ENCODE data around the gene ENTHD1. TPM values are rescaled to one million over a fixed set of nuclear protein-coding genes. Genes with fewer than 3 reads are reported as not detected.

The ENTHD1 gene, protein sequence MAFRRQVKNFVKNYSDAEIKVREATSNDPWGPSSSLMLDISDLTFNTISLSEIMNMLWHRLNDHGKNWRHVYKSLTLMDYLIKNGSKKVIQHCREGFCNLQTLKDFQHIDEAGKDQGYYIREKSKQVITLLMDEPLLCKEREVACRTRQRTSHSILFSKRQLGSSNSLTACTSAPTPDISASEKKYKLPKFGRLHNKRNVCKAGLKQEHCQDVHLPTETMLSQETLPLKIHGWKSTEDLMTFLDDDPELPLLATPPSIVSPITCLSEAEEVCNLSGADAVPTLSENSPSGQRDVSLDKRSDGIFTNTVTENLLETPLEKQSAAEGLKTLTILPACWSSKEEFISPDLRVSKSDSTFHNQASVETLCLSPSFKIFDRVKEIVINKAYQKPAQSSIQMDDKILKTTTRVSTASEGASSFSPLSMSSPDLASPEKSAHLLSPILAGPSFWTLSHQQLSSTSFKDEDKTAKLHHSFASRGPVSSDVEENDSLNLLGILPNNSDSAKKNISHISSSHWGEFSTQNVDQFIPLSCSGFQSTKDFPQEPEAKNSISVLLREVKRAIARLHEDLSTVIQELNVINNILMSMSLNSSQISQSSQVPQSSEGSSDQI
- not detected for polyA plus RNA-seq (2013, experiment 1 of 2)
- polyA plus RNA-seq (2013, experiment 2 of 2) = not detected

DNA sequence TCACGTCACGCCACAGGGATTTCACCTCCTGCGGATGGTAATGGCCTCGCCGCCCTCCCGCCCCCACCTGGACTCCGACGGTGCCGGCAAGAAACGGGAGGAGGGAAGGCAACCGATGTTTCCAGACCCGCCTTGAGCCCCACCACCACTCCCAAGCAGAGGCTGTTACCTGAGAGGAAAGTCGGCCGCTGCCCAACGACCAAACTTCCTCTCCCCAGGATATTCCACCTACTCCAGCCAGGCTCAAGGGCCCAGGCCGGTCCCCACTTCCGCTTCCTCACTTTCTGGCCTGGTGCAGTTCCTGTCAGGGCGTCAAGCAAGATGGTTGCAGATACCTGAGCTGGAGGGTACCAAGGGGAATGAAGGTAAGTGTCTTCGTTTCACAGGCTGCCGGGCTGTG is at the start of gene ENTHD1:
Gene ENTHD1 (minus strand): TSS at position 235 of the 400 bp plus-strand sequence. CDS start 6,012 bp downstream, outside the sequence.
- H3K27me3 ChIP-seq (ENCODE audit: insufficient read depth, low read length) = no peaks in the 10 kb centered on the region
- H3K27ac ChIP-seq (ENCODE audit: low read depth, low read length) = no peak within 1 kb of the TSS
- H3K4me3 ChIP-seq (ENCODE audit: low read length) = no peak within 1 kb of the TSS
- no peaks in the 10 kb centered on the region for H3K4me1 ChIP-seq (ENCODE audit: insufficient read depth, low read length)
- 88% methylated on average over 19 of the region's 20 CpGs for WGBS
- H3K36me3 ChIP-seq (ENCODE audit: insufficient read depth, low read length) = no peaks in the 10 kb centered on the region
- no peak within 1 kb of the TSS for H3K9ac ChIP-seq (ENCODE audit: low read depth, low read length)
- H3K9me3 ChIP-seq (ENCODE audit: insufficient read depth, low read depth, low read length) = no peaks in the 10 kb centered on the region

DNA sequence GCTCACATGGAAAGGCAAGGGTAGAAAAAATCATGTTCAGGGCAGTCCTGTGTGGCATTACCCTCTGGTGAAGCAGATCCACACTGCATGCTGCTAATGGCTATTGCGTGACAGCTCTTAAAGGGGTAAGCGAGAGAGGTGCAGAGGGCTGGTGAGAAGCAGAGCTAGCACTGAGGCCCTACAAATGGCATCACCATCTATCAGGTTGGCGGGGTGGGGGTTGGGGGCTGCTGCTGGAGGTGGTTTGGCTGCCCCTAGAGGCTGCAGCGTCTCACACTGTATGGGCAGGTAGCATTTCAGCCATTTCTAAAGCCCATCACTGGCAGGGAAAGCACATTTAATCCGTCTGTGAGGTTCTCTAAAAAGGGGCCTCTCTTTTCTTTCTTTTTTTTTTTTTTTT is 49.8 kb upstream of the ENTHD1 start:
- Histone ChIP-seq H3K36me3 (ENCODE audit: insufficient read depth, low read length) (no peaks in the 10 kb centered on the region), H3K9ac (ENCODE audit: low read depth, low read length) (no peak overlapping the region), H3K27ac (ENCODE audit: low read depth, low read length) (no peak overlapping the region), H3K9me3 (ENCODE audit: insufficient read depth, low read depth, low read length) (no peaks in the 10 kb centered on the region), H3K4me3 (ENCODE audit: low read length) (no peak overlapping the region), H3K4me1 (ENCODE audit: insufficient read depth, low read length) (peaks cover 58% of the 10 kb centered on the region), H3K27me3 (ENCODE audit: insufficient read depth, low read length) (no peaks in the 10 kb centered on the region)
- 42% methylated on average over 5 of the region's 5 CpGs for WGBS

DNA sequence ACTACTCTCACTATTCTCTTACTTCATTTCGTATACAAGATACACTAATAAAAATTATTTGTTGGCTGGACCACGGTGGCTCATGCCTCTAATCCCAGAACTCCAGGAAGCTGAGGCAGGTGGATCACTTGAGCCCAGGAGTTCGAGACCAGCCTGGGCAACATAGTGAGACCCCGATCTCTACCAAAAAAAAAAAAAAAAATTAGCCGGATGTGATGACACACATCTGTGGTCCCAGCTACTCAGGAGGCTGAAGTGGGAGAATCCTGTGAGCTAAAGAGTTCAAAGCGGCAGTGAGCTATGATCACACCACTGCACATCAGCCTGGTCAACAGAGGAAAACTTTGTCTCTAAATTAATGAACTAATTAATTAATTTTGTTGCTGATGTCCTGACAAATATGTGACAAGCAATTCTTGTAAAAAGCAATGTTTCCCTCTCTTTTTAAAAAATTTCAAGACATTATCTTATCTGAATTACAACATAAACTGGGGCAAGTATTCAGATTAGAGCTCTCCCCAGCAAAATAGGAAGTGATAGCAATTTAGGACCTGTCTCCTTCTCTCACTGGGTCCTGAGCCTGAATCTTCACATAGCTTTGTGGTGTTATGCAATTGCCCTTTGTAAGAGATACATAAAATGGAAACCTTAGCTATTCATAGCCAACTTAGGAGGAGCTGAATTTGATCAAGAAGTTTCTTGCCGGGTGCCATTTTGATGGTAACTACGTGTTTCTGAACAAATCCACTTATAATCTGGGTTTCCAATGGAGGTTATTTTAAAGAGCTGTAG is 49.1 kb upstream of the ENTHD1 start:
- Histone ChIP-seq H3K4me1 (ENCODE audit: insufficient read depth, low read length) (peaks cover 58% of the 10 kb centered on the region), H3K27me3 (ENCODE audit: insufficient read depth, low read length) (no peaks in the 10 kb centered on the region), H3K27ac (ENCODE audit: low read depth, low read length) (no peak overlapping the region), H3K4me3 (ENCODE audit: low read length) (no peak overlapping the region), H3K9ac (ENCODE audit: low read depth, low read length) (no peak overlapping the region), H3K36me3 (ENCODE audit: insufficient read depth, low read length) (no peaks in the 10 kb centered on the region), H3K9me3 (ENCODE audit: insufficient read depth, low read depth, low read length) (no peaks in the 10 kb centered on the region)
- WGBS = 89% methylated on average over 8 of the region's 8 CpGs

DNA sequence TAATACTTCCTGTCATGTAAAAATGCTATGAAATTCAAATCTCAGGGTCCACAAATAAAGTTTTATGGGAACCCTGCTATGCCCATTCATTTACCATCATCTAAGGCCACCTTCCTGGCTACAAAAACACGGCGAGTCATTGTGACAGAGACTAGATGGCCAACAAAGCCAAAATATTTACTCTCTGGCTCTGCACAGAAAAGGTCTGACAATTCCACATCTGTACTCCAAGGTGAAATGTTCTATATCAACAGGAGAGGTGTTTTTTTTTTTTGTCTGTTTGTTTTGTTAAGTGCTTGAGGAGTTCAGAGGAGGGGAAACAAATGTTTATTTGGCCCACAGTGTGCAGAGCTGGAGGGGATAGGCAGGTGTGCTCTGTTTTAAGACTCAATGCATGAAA is 48.0 kb upstream of the ENTHD1 start:
- Histone ChIP-seq H3K4me3 (ENCODE audit: low read length) (no peak overlapping the region), H3K27me3 (ENCODE audit: insufficient read depth, low read length) (no peaks in the 10 kb centered on the region), H3K4me1 (ENCODE audit: insufficient read depth, low read length) (peaks cover 54% of the 10 kb centered on the region), H3K36me3 (ENCODE audit: insufficient read depth, low read length) (no peaks in the 10 kb centered on the region), H3K27ac (ENCODE audit: low read depth, low read length) (no peak overlapping the region), H3K9ac (ENCODE audit: low read depth, low read length) (no peak overlapping the region), H3K9me3 (ENCODE audit: insufficient read depth, low read depth, low read length) (no peaks in the 10 kb centered on the region)
- WGBS = 89% methylated on average over 2 of the region's 2 CpGs

DNA sequence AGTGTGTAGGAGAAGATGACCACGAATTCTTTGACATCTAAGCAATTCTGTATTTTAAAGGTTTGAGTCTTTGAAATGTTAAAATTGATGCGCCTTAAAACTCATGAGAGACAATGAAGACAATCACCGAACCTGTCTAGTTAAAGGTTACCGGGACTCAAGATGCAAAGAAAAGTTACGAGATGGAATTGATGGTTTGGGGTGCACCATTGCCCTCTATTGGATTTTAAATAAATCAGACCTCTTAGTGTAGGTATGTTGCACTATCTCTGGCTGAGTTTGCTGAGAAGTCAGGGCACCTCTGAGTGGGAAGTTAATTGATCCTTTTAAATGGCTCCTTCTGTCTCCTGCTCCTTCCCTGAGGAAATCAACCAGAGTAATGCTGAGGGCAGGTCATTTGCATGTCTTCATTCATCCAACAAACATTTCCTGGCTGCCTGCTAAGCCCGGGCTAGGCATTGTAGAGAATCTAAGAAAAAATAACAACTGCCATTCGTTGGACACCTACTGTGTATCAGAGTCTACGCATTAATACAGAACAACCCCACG is 47.3 kb upstream of the ENTHD1 start:
- Histone ChIP-seq H3K4me1 (ENCODE audit: insufficient read depth, low read length) (peaks cover 52% of the 10 kb centered on the region), H3K9me3 (ENCODE audit: insufficient read depth, low read depth, low read length) (no peaks in the 10 kb centered on the region), H3K27me3 (ENCODE audit: insufficient read depth, low read length) (no peaks in the 10 kb centered on the region), H3K4me3 (ENCODE audit: low read length) (no peak overlapping the region), H3K9ac (ENCODE audit: low read depth, low read length) (no peak overlapping the region), H3K36me3 (ENCODE audit: insufficient read depth, low read length) (no peaks in the 10 kb centered on the region), H3K27ac (ENCODE audit: low read depth, low read length) (no peak overlapping the region)
- 51% methylated on average over 9 of the region's 9 CpGs for WGBS

GRCh38 chr22:39939830-39940229 is 46.3 kb upstream of the ENTHD1 start:
- no peak overlapping the region for H3K27ac ChIP-seq (ENCODE audit: low read depth, low read length)
- no peak overlapping the region for H3K9ac ChIP-seq (ENCODE audit: low read depth, low read length)
- 99% methylated on average over 3 of the region's 3 CpGs for WGBS
- H3K27me3 ChIP-seq (ENCODE audit: insufficient read depth, low read length) = no peaks in the 10 kb centered on the region
- no peaks in the 10 kb centered on the region for H3K9me3 ChIP-seq (ENCODE audit: insufficient read depth, low read depth, low read length)
- no peak overlapping the region for H3K4me3 ChIP-seq (ENCODE audit: low read length)
- no peaks in the 10 kb centered on the region for H3K36me3 ChIP-seq (ENCODE audit: insufficient read depth, low read length)
- peaks cover 53% of the 10 kb centered on the region for H3K4me1 ChIP-seq (ENCODE audit: insufficient read depth, low read length)

DNA sequence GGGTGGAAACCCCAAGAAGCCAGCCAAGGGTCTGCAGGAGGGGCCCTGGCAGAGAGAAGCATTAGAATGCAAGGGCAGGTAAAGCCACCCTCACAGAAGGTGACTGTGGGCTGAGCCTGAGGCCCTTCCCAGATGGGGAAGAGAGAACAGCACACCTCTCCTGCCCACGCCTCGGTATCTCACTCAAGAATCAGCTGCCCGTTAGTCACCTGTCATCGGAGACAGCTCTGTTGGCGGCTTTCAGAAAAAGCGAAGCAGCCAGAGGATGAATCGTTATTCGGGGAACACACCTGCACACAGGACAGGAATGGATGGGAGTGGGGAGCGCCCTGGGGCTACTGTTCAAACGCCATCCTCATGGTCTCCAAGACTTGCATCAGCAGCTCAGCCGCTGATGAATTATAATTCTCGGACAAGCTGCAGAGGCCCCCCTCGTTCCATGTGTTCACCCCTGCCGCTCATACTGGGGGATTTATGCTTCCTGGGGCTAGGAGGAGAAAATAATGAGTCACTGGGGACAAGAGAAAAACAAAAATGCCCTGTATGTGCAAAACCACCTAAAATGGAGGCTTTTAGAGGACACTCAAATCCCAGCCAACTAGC is 45.0 kb upstream of the ENTHD1 start:
- no peaks in the 10 kb centered on the region for H3K27me3 ChIP-seq (ENCODE audit: insufficient read depth, low read length)
- H3K4me1 ChIP-seq (ENCODE audit: insufficient read depth, low read length) = peaks cover 50% of the 10 kb centered on the region
- no peaks in the 10 kb centered on the region for H3K9me3 ChIP-seq (ENCODE audit: insufficient read depth, low read depth, low read length)
- no peak overlapping the region for H3K9ac ChIP-seq (ENCODE audit: low read depth, low read length)
- no peak overlapping the region for H3K4me3 ChIP-seq (ENCODE audit: low read length)
- 93% methylated on average over 14 of the region's 14 CpGs for WGBS
- H3K27ac ChIP-seq (ENCODE audit: low read depth, low read length) = no peak overlapping the region
- H3K36me3 ChIP-seq (ENCODE audit: insufficient read depth, low read length) = no peaks in the 10 kb centered on the region

DNA sequence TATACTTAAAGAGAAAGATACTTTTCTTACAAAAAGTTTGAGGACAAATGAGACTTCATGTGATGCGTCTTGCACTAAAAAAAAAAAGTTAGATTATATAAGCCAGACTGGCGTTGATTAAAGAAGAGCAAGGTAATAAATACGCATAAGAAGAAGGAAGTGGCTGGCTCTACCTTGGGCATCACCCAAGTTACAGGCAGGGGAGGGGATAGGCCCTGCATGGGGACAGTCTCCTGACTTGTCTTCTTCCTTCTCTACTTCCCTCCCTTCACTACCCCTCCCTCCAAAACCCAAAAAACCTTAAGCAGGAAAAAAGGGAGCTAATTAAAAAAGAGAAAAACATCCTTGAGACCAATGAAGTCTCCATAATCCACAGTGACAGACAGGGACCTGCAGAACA is 44.3 kb upstream of the ENTHD1 start:
- Histone ChIP-seq H3K27ac (ENCODE audit: low read depth, low read length) (no peak overlapping the region), H3K27me3 (ENCODE audit: insufficient read depth, low read length) (no peaks in the 10 kb centered on the region), H3K9ac (ENCODE audit: low read depth, low read length) (no peak overlapping the region), H3K9me3 (ENCODE audit: insufficient read depth, low read depth, low read length) (no peaks in the 10 kb centered on the region), H3K4me3 (ENCODE audit: low read length) (no peak overlapping the region), H3K4me1 (ENCODE audit: insufficient read depth, low read length) (peaks cover 50% of the 10 kb centered on the region), H3K36me3 (ENCODE audit: insufficient read depth, low read length) (no peaks in the 10 kb centered on the region)
- 97% methylated on average over 3 of the region's 3 CpGs for WGBS

- H3K9ac ChIP-seq (ENCODE audit: low read depth, low read length) = no peak overlapping the region
- H3K27ac ChIP-seq (ENCODE audit: low read depth, low read length) = no peak overlapping the region
- H3K4me1 ChIP-seq (ENCODE audit: insufficient read depth, low read length) = peaks cover 42% of the 10 kb centered on the region
- H3K36me3 ChIP-seq (ENCODE audit: insufficient read depth, low read length) = no peaks in the 10 kb centered on the region
- WGBS = 79% methylated on average over 6 of the region's 6 CpGs
- H3K4me3 ChIP-seq (ENCODE audit: low read length) = no peak overlapping the region
- no peaks in the 10 kb centered on the region for H3K9me3 ChIP-seq (ENCODE audit: insufficient read depth, low read depth, low read length)
- no peaks in the 10 kb centered on the region for H3K27me3 ChIP-seq (ENCODE audit: insufficient read depth, low read length)
Measured at GRCh38 chr22:39936523-39937145, 43.1 kb upstream of the ENTHD1 start.

- no peaks in the 10 kb centered on the region for H3K9me3 ChIP-seq (ENCODE audit: insufficient read depth, low read depth, low read length)
- no peaks in the 10 kb centered on the region for H3K36me3 ChIP-seq (ENCODE audit: insufficient read depth, low read length)
- no peaks in the 10 kb centered on the region for H3K27me3 ChIP-seq (ENCODE audit: insufficient read depth, low read length)
- peaks cover 31% of the 10 kb centered on the region for H3K4me1 ChIP-seq (ENCODE audit: insufficient read depth, low read length)
- 87% methylated on average over 6 of the region's 6 CpGs for WGBS
- no peak overlapping the region for H3K4me3 ChIP-seq (ENCODE audit: low read length)
- H3K9ac ChIP-seq (ENCODE audit: low read depth, low read length) = no peak overlapping the region
- H3K27ac ChIP-seq (ENCODE audit: low read depth, low read length) = no peak overlapping the region
Measured at GRCh38 chr22:39935612-39936011, 42.1 kb upstream of the ENTHD1 start.
